NT2/D1 (cell line): Measurements from ENCODE around the gene ZNF710.

ENCODE experiments used
- SUZ12 ChIP-seq: IDR thresholded peaks from 2 replicates; pipeline ENCODE4 v1.6.1; 2011; ENCODE audit not compliant: insufficient read length, insufficient read depth; ENCODE audit errors: extremely low read depth
- YY1 ChIP-seq: IDR thresholded peaks from 2 replicates; pipeline ENCODE4 v1.6.1; 2011; ENCODE audit not compliant: insufficient read length, insufficient read depth

- TF ChIP-seq YY1 (no peak), SUZ12 (no peak)
Observed at GRCh38 chr15:90067953-90068606, 67.0 kb downstream of the ZNF710 start.
